B cell (primary cell): ENCODE data around the gene STAT5B. TPM values are rescaled to one million over a fixed set of nuclear protein-coding genes. Genes with fewer than 3 reads are reported as not detected.
"Not testable (repeated sequence)": the region's sequence is repeated elsewhere in the genome, so short reads cannot be mapped to it uniquely, and the experiment has no call there.

ENCODE experiments used
- ATAC-seq: fragments of 200-7000 bp; cut with Tn5 transposase; one replicate; pipeline ENCODE4 v1.10.0; 2021; ENCODE audit warnings: low read depth, mild to moderate bottlenecking, moderate number of reproducible peaks, moderate library complexity
- CTCF ChIA-PET: fragments of 350-600 bp; sonication (Branson Sonifier 250); formaldehyde crosslinking; loops from one replicate; lab custom pipeline; 2021; ENCODE audit warnings: antibody characterized with exemption, inconsistent platforms; lab: Charles Lee
- POLR2A ChIA-PET: fragments of 350-600 bp; sonication (Branson Sonifier 250); formaldehyde crosslinking; loops from one replicate; lab custom pipeline; 2021; ENCODE audit warnings: antibody characterized with exemption; lab: Charles Lee
- DNase-seq: peaks from one replicate; pipeline ENCODE4 v3.0.0; 2013
- H2AFZ ChIP-seq: 2 replicates; pipeline ENCODE4 v1.6.1; 2012; ENCODE audit warnings: mild to moderate bottlenecking, low read depth, low read length; ENCODE audit not compliant: insufficient read depth, poor library complexity, severe bottlenecking
- H3K27ac ChIP-seq, 2 donors: 1 replicate in 1 of 2; 2 replicates in 1 of 2; pipeline ENCODE4 v1.5.1; 2012 to 2013; ENCODE audit warnings: low read length in 2 of 2, mild to moderate bottlenecking in 2 of 2, moderate library complexity in 1 of 2
- H3K27me3 ChIP-seq, 4 experiments: fragments of 200-600 bp in 1 of 4; sonication (generic) in 1 of 4; replicated peaks in 1 of 4; 1 replicate in 2 of 4; 2 replicates in 2 of 4; pipeline versions ENCODE4 v1.6.1 to v1.7.0; 2013 to 2016; ENCODE audit warnings: low read length in 3 of 4, mild to moderate bottlenecking in 2 of 4, mixed read lengths in 1 of 4, moderate library complexity in 1 of 4; ENCODE audit not compliant: insufficient read depth in 4 of 4, control insufficient read depth in 3 of 4; ENCODE audit errors: control extremely low read depth in 1 of 4
- H3K36me3 ChIP-seq, 2 experiments: replicated peaks in 1 of 2; 1 replicate in 1 of 2; 2 replicates in 1 of 2; pipeline versions ENCODE4 v1.6.1 to v1.7.1; 2013; ENCODE audit warnings: low read length in 1 of 2; ENCODE audit not compliant: insufficient read depth in 2 of 2, control insufficient read depth in 1 of 2; ENCODE audit errors: control extremely low read depth in 1 of 2, extremely low read depth in 1 of 2
- H3K4me1 ChIP-seq, 2 donors: fragments of 200-600 bp in 1 of 2; sonication (generic) in 1 of 2; 1 replicate in 1 of 2; 2 replicates in 1 of 2; pipeline versions ENCODE4 v1.5.1 to v1.6.1; 2013 to 2017; ENCODE audit warnings: low read length in 2 of 2; ENCODE audit not compliant: control insufficient read depth in 2 of 2, insufficient read depth in 2 of 2
- H3K4me2 ChIP-seq: replicated peaks from 2 replicates; pipeline ENCODE3; 2012; ENCODE audit warnings: mild to moderate bottlenecking, low read depth, low read length; ENCODE audit not compliant: poor library complexity, severe bottlenecking
- H3K4me3 ChIP-seq, 5 experiments: fragments of 200-600 bp in 1 of 5; sonication (generic) in 1 of 5; 1 replicate in 3 of 5; 2 replicates in 2 of 5; pipeline versions ENCODE4 v1.5.1 to v1.7.0; 2011 to 2016; ENCODE audit warnings: low read length in 4 of 5, mild to moderate bottlenecking in 4 of 5, low read depth in 2 of 5, control low read depth in 1 of 5, moderate library complexity in 1 of 5; ENCODE audit not compliant: insufficient read depth in 1 of 5; ENCODE audit errors: control extremely low read depth in 1 of 5, extremely low read depth in 1 of 5
- H3K79me2 ChIP-seq: fragments of 200-600 bp; sonication (generic); one replicate; pipeline ENCODE4 v1.6.0; 2016; ENCODE audit warnings: low read length; ENCODE audit not compliant: control insufficient read depth, insufficient read depth
- H3K9ac ChIP-seq: fragments of 200-600 bp; sonication (generic); 2 replicates; pipeline ENCODE4 v1.6.1; 2017; ENCODE audit warnings: mild to moderate bottlenecking, low read length, moderate library complexity
- H3K9me3 ChIP-seq, 3 donors: one replicate each; pipeline versions ENCODE4 v1.6.1 to v1.7.1; 2013; ENCODE audit warnings: low read length in 2 of 3; ENCODE audit not compliant: control insufficient read depth in 2 of 3, insufficient read depth in 1 of 3; ENCODE audit errors: control extremely low read depth in 1 of 3
- H4K20me1 ChIP-seq: 2 replicates; pipeline ENCODE4 v1.6.0; 2012; ENCODE audit warnings: mild to moderate bottlenecking, low read length; ENCODE audit not compliant: insufficient read depth, control insufficient read depth, poor library complexity, severe bottlenecking
- H3K27ac Mint-ChIP-seq: one replicate; pipeline ENCODE4 v1.8.0; 2021; ENCODE audit warnings: mixed read lengths
- H3K27me3 Mint-ChIP-seq: one replicate; pipeline ENCODE4 v1.8.0; 2021; ENCODE audit warnings: mixed read lengths
- H3K4me1 Mint-ChIP-seq: one replicate; pipeline ENCODE4 v1.8.0; 2021; ENCODE audit warnings: mixed read lengths
- H3K4me3 Mint-ChIP-seq: one replicate; pipeline ENCODE4 v1.8.0; 2021; ENCODE audit warnings: mixed read lengths
- H3K9me3 Mint-ChIP-seq: one replicate; pipeline ENCODE4 v1.8.0; 2022; ENCODE audit warnings: mixed read lengths; ENCODE audit not compliant: insufficient read depth
- EZH2 ChIP-seq: IDR thresholded peaks from 2 replicates; pipeline ENCODE4 v1.6.1; 2012; ENCODE audit warnings: borderline replicate concordance, low read depth, mild to moderate bottlenecking, moderate library complexity, low read length; ENCODE audit not compliant: insufficient read depth, poor library complexity, severe bottlenecking
- WGBS: methylation state at CpG from one replicate; pipeline ENCODE4 v1.1.5; 2013; ENCODE audit warnings: missing lambda C conversion rate; ENCODE audit not compliant: insufficient coverage; 5-methylcytosine and 5-hydroxymethylcytosine counted together
- intact Hi-C: fragments of 100-400 bp; cut with micrococcal nuclease; formaldehyde crosslinking; loops from one replicate; pipeline ENCODE4 v1.10.0; 2022
- polyA plus RNA-seq: library from polyadenylated mRNA; depleted of rRNA; stranded (reverse); fragments of >200 nt; gene quantifications from 2 replicates; pipeline ENCODE4 v1.2.3, GENCODE V29; 2012
- total RNA-seq, 2 donors: library from RNA; stranded (reverse); fragments of 120-200 nt in 1 of 2; gene quantifications; 1 replicate in 1 of 2; 2 replicates in 1 of 2; pipeline versions ENCODE4 v1.2.3 to v1.2.4, GENCODE V29; 2013 to 2022
- TF ChIP-seq, protein P1 (sequence below): fragments of 200-600 bp; IDR thresholded peaks from one replicate; pipeline ENCODE4 v1.8.0; 2022; ENCODE audit warnings: antibody characterized with exemption, mild to moderate bottlenecking

STAT5B gene
- total and polyA plus RNA-seq, 2 donors (not counting 1 experiment from before 2014, with no cell fraction given) = 70.0 to 103 TPM

GRCh38 chr17:42297775-42298174, 21.6 kb upstream of the STAT5B start:
- CTCF ChIA-PET = interaction anchor here (0.6 kb wide), 1 partner anchor 126 kb away, joined by 3 read pairs; no protein-coding TSS in a partner anchor
- H3K27me3 Mint-ChIP-seq, H3K4me1 ChIP-seq, intact Hi-C loops, H3K27ac Mint-ChIP-seq, H2AFZ ChIP-seq, H3K9me3 ChIP-seq, ATAC-seq, DNase-seq, H3K4me3 ChIP-seq, H3K9ac ChIP-seq, H3K4me2 ChIP-seq, H4K20me1 ChIP-seq, H3K9me3 Mint-ChIP-seq, H3K79me2 ChIP-seq, H3K4me3 Mint-ChIP-seq, H3K27ac ChIP-seq, H3K4me1 Mint-ChIP-seq, H3K27me3 ChIP-seq: not testable (repeated sequence)
- H3K36me3 ChIP-seq = peaks cover 0 to 63% of the 10 kb centered on the region in 2 experiments
- POLR2A ChIA-PET = interaction anchor here (0.6 kb wide), 1 partner anchor 273 kb away, joined by 4 read pairs; no protein-coding TSS in a partner anchor
- 87% methylated on average over 3 of the region's 10 CpGs for WGBS

- ChIA-PET POLR2A (no interaction called here), CTCF (no interaction called here)
- H3K79me2 ChIP-seq = no peaks in the 10 kb centered on the region
- H3K27me3 Mint-ChIP-seq = no peaks in the 10 kb centered on the region
- WGBS = no CpG with 5 or more reads among the region's 3 CpGs
- H4K20me1 ChIP-seq = no peaks in the 10 kb centered on the region
- ATAC-seq = no peak
- H3K9ac ChIP-seq = no peak overlapping the region
- no peak overlapping the region for H3K4me3 ChIP-seq
- H3K36me3 ChIP-seq = peaks cover 0 to 51% of the 10 kb centered on the region in 2 experiments
- no peak for TF ChIP-seq EZH2
- TF ChIP-seq, protein P1, sequence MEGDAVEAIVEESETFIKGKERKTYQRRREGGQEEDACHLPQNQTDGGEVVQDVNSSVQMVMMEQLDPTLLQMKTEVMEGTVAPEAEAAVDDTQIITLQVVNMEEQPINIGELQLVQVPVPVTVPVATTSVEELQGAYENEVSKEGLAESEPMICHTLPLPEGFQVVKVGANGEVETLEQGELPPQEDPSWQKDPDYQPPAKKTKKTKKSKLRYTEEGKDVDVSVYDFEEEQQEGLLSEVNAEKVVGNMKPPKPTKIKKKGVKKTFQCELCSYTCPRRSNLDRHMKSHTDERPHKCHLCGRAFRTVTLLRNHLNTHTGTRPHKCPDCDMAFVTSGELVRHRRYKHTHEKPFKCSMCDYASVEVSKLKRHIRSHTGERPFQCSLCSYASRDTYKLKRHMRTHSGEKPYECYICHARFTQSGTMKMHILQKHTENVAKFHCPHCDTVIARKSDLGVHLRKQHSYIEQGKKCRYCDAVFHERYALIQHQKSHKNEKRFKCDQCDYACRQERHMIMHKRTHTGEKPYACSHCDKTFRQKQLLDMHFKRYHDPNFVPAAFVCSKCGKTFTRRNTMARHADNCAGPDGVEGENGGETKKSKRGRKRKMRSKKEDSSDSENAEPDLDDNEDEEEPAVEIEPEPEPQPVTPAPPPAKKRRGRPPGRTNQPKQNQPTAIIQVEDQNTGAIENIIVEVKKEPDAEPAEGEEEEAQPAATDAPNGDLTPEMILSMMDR = no peak
- H3K9me3 ChIP-seq = no peaks in the 10 kb centered on the region
- H3K4me1 ChIP-seq = no peaks in the 10 kb centered on the region
- no peak overlapping the region for H2AFZ ChIP-seq
- intact Hi-C loops = no loop called here
- no peak overlapping the region for H3K27ac Mint-ChIP-seq
- no peak overlapping the region for H3K27ac ChIP-seq
- no peak overlapping the region for H3K4me3 Mint-ChIP-seq
- DNase-seq = no peak
- no peaks in the 10 kb centered on the region for H3K27me3 ChIP-seq
- peaks cover 4% of the 10 kb centered on the region for H3K4me1 Mint-ChIP-seq
- H3K4me2 ChIP-seq = no peak overlapping the region
- H3K9me3 Mint-ChIP-seq = no peaks in the 10 kb centered on the region
Measured at GRCh38 chr17:42296012-42296411, 19.8 kb upstream of the STAT5B start.
